ENCODE measurements around the gene FUT8. TPM values are rescaled to one million over a fixed set of nuclear protein-coding genes. Genes with fewer than 3 reads are reported as not detected.

The FUT8 gene
- total and polyA plus RNA-seq, 2 of the 8 experiments (the other 6 are each of a cell fraction or from before 2014, with no cell fraction given): 10.5 to 25.1 TPM

- no peak for TF ChIP-seq HDAC2 (IDR thresholded peaks at IDR 0.05; ENCODE audit: borderline replicate concordance in 1 of 2, low read depth in 2 of 2, low read length in 2 of 2)
- TF ChIP-seq NRF1 (IDR thresholded peaks at IDR 0.05; ENCODE audit: low read depth, low read length): no peak
These were observed 121.3 kb downstream of the FUT8 start (continued) for GRCh38 chr14:65533736-65534404.

Measured in H1 (cell line).